IMR-90 (cell line): ENCODE data around the gene BCAS3.

Source experiments
- BHLHE40 ChIP-seq: fragments of 150-350 bp; IDR thresholded peaks from 2 replicates; pipeline ENCODE4 v1.6.1; 2016; ENCODE audit warnings: mild to moderate bottlenecking, low read depth, low read length
- CEBPB ChIP-seq: IDR thresholded peaks from 2 replicates; pipeline ENCODE4 v1.6.1; 2012; ENCODE audit warnings: low read depth, low read length, improper control_type of control experiment
- CHD1 ChIP-seq: IDR thresholded peaks from 2 replicates; pipeline ENCODE4 v1.6.1; 2012; ENCODE audit warnings: low read depth, low read length, improper control_type of control experiment
- CTCF ChIP-seq: conservative IDR thresholded peaks from 2 replicates; pipeline ENCODE4 v1.5.1; 2012; ENCODE audit warnings: mild to moderate bottlenecking, low read depth, low read length, improper control_type of control experiment
- ELK1 ChIP-seq: fragments of 150-350 bp; IDR thresholded peaks from 2 replicates; pipeline ENCODE4 v1.6.1; 2016; ENCODE audit warnings: low read depth, mild to moderate bottlenecking, low read length, moderate library complexity, borderline replicate concordance
- FOS ChIP-seq: fragments of 150-350 bp; IDR thresholded peaks from 2 replicates; pipeline ENCODE4 v1.6.1; 2016; ENCODE audit warnings: low read depth, low read length
- MAFK ChIP-seq: IDR thresholded peaks from 2 replicates; pipeline ENCODE4 v1.6.1; 2012; ENCODE audit warnings: low read depth, low read length, improper control_type of control experiment
- MAZ ChIP-seq: IDR thresholded peaks from 2 replicates; pipeline ENCODE4 v1.6.1; 2012; ENCODE audit warnings: low read depth, mild to moderate bottlenecking, low read length, improper control_type of control experiment, moderate library complexity, borderline replicate concordance
- MXI1 ChIP-seq: IDR thresholded peaks from 2 replicates; pipeline ENCODE4 v1.6.1; 2012; ENCODE audit warnings: low read depth, mild to moderate bottlenecking, low read length, moderate library complexity, borderline replicate concordance
- POLR2A ChIP-seq: IDR thresholded peaks from 2 replicates; pipeline ENCODE4 v1.6.1; 2012; ENCODE audit warnings: mild to moderate bottlenecking, low read depth, low read length
- RAD21 ChIP-seq: IDR thresholded peaks from 2 replicates; pipeline ENCODE4 v1.6.1; 2012; ENCODE audit warnings: low read length, improper control_type of control experiment
- RFX5 ChIP-seq: IDR thresholded peaks from 2 replicates; pipeline ENCODE4 v1.8.0; 2012; ENCODE audit warnings: low read depth, mild to moderate bottlenecking, low read length, moderate library complexity
- SMC3 ChIP-seq: fragments of 150-350 bp; IDR thresholded peaks from 2 replicates; pipeline ENCODE4 v1.6.1; 2016; ENCODE audit warnings: low read depth, mild to moderate bottlenecking, antibody characterized with exemption, low read length, moderate library complexity
- USF2 ChIP-seq: fragments of 150-350 bp; IDR thresholded peaks from 2 replicates; pipeline ENCODE4 v1.6.1; 2017; ENCODE audit warnings: mild to moderate bottlenecking, antibody characterized with exemption, low read length, low read depth

- TF ChIP-seq ELK1 = no peak
- TF ChIP-seq BHLHE40 = no peak
- TF ChIP-seq CTCF = no peak
- TF ChIP-seq CHD1 = no peak
- no peak for TF ChIP-seq USF2
- TF ChIP-seq POLR2A = no peak
- TF ChIP-seq RAD21 = no peak
- TF ChIP-seq SMC3 = no peak
- no peak for TF ChIP-seq RFX5
- TF ChIP-seq MAFK = no peak
- no peak for TF ChIP-seq MAZ
- no peak for TF ChIP-seq CEBPB
- no peak for TF ChIP-seq MXI1
- no peak for TF ChIP-seq FOS
Measured at GRCh38 chr17:61040666-61041065, 363.0 kb downstream of the BCAS3 start.
